GM21619 (cell line): ENCODE results near the gene CREB5.

Experiments used
- ATAC-seq: cut with Tn5 transposase; IDR thresholded peaks from one replicate; pipeline ENCODE4 v1.9.1; 2021; ENCODE audit not compliant: unreplicated experiment

The CREB5 gene

DNA sequence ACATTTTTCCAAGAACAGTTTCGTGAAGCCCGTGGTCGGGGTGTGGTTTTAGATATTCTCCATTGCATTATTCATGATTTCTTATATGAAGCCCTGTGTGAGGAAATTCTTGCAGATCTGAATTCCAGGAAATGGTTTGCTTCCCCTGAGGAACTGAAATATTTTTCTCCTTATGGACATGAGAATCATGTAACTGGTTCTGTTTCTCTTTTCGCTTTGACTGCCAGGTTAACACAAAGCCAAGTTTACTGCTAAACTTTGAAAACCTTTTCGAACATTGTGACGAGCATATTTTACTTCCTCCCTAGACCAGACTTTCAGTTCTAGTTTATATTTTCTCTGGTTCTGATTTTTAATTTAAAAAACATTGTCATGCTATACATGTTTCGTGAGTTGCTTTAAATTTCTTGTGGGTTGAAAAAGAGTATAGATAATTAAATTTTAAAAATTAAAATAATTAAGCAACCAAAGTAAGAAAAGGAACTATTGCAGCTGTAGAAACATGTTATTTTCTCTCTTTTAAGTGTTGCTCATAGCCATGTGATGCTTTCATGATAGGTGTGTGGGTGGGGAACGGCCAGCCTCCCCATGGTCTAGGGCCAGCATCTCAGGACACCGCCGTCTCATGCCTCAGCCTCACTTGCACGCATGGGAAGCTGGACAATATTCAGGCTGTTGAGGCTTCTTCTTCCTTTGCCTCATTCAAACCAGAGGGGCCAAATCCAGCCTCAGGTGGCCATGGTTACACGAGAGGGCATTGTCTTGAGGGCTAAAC lies 97.1 kb downstream of the CREB5 start:
- peak; percentile 81 for ATAC-seq

DNA sequence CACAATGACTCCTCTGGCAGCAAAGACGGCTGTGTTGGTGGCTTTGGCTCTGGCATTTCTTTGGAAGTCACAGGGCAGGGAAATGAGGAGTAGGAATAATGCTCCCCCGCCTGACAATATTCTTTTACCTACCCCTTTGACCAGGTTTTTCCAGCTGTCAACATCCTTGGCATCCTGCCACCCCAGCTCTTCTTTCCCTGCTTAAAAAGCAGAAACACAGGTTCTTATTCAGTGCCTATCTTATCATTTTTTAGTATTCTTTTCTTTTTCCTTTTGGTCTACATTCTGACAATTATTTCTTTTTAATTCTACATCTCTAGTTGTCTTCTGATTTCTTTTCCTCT lies 97.7 kb downstream of the CREB5 start:
- no peak for ATAC-seq

DNA sequence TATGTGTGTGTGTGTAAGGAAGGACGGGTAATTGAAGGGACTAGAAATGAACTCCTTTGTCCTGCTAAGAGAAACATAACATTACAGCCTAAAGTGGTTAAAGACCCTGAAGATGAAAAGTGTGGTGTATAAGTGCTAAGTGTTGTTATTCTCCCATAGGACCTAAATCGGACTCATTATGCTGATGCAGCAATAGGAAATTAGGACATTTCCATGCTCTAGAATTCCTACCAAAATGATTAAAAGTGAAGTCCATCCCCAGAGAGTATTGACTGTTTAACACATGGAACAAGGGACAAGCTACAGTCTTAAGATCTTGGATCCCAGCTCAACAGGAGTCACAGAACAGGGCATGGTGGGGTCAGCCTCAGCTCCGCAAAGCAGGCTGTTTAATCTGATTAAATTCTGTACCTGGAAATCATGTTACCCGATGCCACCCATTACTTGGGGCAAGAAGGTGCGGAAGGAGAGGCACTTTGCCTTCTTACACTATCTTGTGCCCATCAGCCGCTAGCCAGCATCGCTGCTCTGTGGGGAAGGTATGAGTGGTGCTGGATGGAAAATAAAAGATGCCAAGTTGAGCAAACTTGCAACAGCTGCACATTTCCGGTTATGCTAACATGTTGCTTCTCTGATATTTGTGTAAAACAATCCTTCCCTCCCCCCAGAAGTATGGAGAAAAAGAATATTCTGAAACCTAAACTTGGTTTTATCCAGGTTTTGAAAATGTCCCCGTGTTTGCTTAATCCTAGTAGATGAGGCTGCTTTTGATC lies 100.5 kb downstream of the CREB5 start:
- ATAC-seq = no peak

DNA sequence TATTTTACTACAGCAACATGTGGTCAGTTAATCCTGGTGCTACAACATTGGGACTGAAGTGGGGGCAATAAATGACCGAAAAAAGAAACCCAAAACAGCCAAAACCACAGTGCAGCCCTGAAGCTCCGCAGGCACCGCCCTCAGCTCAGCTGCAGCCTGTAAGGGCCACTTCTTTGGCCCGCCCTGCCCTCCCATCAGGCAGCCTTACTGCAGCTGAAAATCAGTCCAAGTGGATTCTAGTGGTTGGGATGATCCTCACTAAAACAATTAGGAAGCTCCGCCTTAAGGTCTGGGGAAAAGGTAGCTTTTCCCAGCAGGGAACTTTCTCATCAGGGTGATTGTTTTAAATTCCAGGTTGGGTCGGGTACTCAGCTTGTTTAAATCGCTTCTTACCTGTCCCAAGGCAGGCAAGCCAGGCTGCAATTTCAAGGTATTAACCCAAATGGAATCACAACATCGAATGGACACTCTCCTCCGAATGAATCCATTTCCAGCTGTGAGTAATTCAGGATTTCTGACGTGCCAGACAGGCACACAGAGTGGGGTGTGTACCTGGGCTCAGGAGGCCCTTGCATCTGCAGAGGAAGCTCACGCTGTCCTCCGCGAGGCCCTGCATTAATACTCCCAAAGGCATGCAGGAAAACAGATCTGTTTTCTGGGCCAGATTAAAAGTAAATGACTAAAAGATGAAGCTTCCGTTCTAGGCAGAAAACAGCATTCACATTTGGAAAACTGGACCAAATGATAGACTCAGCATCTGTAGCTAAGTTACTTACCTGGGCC lies 104.3 kb downstream of the CREB5 start:
- ATAC-seq = no peak

DNA sequence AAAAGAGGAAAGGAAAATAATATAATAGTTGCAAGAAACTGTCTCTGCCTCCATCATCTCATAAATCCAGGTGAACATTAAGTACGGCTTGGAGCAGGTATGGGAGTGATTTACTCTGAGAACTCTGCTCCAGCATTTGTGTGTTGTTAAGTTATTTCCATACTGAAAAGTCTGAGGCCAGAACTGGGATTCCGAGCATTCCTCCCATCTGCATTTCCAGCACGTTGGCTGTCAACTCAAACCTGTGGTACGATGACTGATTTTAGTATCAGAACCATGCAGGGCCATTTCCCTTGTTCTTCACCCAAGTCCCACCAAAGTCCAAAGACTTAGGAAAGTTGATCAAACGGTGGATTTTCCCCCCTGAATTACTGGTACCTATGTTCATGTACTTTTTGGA lies 104.9 kb downstream of the CREB5 start:
- no peak for ATAC-seq

DNA sequence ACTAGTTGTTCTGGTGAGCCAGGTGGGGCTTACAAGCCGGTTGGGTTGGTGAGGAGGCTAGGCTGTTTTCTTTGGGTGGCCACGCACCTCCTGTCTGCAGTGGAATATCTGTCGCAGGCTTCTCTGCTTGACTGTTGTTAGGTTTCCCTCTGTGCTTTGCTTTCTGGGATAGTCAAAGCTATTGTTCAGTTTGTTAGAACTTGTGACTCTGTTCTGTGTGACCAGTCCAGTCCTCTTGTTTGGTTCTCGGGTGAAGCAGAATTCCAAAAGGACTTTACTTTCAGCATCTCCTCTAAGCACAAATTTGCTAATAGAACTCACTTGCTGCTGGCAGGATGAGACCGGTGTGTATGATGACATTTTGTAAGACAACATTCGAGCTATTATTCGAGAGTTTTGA lies 105.3 kb downstream of the CREB5 start:
- ATAC-seq = no peak

DNA sequence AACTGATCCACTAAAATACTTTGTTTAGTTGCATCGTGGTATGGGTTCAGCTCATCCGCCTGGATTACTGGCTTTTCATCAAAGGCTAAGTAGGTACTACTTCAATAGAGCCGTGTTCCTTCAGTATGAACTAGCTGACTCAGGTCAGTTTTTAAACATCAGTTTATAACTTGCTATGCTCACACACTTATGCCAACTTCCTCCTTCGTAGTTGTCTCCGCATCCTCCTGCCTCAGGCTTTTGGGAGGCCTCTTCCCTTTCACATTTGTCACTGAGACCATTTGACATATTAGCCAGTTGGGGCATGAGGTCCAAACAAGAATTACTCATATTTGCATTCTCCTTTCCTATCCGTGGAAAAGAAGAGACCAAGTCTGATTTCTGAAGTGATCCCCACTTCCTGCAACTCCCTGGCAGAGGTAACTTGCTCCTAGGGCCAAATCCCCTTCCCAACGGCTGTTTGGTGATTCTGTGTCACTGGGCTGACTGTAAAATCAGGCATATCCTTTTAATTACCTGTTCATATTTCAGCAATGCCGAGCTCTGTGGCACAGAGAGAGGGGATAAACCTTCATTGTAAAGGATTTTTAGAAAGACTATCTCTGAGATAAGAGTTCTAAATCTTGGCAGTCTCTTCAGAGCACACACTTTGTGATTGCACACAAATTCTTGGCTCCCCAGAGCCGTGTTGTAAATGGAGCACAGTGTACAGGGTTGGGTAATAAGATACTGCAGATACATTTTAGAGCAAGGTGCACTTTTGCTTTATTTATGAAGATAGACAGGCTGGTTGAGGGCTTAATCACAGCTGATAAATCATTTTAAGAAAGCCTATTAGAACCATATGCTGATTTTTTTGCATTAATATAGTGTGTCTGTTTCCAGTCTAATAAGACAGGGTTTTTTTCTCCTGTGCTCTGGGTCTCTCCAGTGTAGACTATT lies 108.0 kb downstream of the CREB5 start:
- ATAC-seq = no peak

DNA sequence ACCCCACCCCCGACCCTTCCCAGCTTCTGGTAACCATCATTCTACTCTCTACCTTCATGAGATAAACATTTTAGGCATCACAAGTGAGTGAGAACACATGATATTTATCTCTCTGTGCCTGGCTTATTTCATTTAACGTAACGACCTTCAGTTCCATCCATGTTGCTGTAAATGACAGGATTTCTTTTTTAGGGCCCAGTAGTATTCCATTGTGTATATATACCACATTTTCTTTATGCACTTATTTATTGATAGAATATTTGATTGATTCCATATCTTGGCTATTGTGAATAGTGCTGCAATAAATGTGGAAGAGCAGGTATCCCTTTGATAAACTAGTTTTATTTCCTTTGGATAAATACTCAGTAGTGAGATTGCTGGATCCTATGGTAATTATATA lies 112.7 kb downstream of the CREB5 start:
- no peak for ATAC-seq

DNA sequence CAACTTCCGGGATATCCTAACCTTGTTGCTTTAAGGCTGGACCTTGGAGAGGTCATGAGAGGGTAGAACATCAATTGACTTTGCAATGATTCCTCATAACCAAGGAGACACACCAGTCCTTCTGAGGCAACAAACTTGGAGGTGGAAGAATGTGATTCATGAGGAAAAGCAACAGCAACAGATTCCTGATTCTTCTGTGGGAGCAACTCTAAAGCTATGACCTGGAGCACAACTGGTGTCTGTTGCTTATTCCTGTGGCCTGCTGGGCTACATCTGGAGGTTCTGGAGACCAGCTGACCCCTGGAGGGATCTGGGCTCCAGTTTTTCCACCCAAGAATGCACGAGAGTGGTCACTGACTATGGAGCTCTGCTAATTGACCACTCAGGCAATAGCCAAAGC lies 116.6 kb downstream of the CREB5 start:
- no peak for ATAC-seq

DNA sequence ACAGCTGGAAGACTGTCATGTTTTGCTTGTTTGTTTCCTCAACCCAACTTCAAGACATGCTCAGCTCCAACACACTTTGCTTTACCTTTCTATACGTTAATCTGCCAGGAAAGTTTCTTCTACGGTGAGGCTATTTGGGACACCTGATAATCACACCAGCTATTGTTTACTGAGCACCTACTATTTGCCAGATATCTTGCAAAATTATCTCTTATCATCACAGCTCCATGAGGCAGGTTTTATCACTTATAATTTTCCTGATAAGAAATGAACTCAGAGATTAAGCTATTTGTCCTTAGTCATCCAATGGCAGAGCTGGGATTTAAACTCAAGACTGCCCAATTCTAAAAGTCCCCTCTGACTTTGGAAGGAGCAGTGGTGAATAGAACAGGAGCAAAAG lies 117.4 kb downstream of the CREB5 start:
- ATAC-seq = no peak

DNA sequence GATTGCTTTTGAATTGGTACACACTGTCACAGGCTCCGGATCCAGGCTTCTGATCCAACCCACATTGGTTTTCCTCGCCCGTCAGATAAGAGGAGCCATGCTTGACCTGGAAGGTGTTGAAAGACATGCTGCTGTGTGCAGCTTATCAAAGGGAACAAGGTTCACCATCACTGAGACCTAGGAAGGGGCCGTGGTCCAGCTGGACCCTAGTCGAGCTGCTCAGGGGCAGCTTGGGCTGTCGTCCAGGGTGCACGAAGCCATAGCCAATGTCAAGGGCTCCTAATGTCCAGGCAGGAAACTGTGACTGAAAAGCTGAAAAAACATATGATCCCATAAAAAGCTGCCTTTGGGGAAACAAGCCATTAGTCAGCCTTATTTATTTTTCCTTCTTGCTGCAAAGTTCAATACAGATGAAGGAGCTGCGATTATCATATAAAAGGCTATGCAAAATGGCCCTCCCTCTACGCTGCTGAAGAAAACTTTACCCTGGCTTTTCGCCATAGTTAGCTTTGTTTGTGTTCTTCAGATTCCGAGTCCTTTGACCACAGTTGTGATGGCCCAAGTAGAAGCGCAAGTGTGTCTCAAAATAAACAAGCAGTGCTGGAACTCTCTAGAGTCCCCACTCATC lies 118.0 kb downstream of the CREB5 start:
- ATAC-seq = no peak

DNA sequence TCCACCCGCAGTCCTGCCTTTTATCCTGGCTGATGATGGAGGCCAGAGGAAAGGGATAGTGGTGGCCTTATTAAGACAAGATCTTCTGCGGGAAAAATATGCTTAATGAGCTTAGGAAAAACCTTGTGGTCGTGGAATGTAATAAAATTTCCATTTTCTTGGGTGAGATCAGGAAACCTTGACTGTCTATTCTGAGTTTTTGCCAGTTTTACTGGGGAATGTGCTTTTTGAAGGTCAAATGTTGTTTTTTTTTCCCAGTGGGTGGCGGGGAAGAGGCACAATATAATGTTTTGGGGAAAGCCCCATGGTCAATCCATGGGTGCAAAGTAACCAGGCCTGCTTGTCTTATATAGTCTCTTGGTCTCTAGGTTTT lies 118.5 kb downstream of the CREB5 start:
- no peak for ATAC-seq

DNA sequence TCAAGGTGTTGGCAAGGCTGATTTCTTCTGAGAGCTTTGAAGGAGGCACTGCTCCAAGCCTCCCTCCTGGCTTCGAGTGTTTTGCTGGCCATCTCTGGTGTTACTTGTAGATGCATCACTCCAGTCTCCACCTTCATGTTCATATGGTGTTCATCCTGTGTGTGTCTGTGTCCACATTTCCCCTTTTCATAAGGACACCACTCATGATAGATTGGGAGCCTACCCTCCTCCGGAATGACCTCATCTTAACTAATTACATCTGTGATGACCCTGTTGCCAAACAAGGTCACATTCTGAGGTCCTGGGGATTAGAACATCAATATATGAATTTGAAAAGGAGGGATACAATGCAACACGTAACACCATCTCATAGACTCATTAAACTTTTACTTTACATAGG lies 119.0 kb downstream of the CREB5 start:
- no peak for ATAC-seq

DNA sequence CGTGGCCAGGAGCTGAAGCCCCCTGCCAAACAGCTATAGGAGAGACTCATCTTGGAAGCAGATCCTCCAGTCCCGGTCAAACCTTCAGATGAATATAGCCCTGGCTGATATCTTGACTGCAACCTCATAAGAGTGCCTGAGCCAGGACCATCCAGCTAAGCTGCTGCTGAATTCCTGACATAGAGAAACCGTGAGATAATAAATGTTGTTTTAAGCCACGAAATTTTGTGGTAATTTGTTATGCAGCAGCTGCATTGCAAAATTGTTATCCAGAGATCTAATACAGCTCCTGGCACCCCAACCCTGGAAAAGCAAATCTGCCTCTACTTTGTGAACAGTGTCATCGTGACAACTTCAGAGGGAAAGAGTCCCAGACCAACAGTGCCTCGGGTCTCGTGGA lies 119.9 kb downstream of the CREB5 start:
- ATAC-seq = no peak

DNA sequence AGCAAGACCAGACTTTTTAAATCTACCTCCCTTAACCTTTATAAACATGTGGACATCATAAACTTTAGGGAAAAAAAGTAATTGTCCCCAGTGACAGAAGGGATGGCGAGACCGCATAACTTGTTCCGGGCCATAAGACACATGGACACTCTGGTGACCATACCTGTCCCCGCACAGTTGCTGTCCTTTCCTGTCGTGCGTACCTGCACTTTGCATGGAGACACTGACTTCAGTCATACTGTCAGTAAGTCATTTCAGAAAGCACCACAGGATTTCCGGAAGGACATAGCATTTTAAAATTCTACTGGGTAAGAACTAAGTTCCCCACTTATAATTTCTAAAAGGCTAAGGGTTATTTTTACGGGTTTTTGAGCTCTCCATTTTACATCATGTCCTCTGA lies 120.9 kb downstream of the CREB5 start:
- ATAC-seq = no peak

DNA sequence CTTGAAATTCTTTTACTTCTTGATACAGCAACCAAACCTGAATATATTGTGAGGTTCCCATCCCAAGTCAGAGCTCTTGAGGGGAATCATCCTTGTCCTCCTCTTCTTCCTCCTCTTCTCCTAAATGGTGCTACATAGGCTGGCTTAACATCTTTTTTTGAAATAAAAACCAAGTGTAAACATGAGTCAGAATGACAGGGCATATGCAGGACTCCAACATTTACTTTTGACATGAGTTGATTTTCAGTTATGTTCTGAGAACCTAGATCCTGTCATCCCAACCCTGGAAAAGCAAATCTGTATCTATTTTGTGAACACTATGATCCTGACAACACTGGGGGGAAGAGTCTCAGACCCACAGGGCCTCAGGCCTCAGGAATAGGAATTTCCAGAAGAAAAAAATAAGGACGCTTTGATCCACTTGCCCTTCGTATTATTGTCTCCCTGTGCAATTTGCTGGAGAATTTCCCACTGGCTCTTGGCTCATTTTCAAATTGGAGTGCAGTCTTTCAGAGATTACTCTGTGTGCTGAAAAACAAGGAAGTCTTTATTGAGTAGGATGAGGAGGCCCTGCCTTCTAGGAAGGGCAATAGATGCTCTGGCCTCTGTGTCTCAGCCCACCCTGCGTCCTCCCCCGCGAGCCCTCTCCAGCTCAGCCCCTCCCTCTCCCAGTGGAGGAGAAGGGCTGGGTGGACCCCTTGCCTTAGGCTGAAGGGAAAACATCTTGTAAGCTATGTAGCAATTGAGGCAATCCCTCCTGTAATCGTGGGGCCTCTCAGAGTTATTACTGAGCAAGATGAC lies 121.6 kb downstream of the CREB5 start:
- ATAC-seq = no peak

DNA sequence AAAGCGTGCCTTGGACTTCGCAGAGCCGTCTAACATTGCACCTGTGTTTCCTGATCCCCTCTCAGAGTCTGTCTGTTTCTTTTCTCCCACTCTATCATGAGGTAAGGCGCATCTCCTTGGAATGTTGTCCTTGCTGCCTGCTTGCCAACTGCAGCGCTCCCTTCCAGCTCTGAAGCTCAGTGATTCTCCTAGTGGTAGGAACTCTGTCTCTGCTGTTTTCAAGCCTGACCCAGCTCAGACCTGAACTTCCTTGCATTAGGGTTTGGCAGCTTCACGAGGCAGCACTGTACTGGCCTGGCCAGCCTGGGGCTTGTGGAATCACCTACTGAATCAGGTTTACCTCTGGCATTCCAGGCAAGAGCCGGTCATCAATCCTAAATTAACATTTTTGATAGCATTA lies 123.9 kb downstream of the CREB5 start:
- no peak for ATAC-seq

DNA sequence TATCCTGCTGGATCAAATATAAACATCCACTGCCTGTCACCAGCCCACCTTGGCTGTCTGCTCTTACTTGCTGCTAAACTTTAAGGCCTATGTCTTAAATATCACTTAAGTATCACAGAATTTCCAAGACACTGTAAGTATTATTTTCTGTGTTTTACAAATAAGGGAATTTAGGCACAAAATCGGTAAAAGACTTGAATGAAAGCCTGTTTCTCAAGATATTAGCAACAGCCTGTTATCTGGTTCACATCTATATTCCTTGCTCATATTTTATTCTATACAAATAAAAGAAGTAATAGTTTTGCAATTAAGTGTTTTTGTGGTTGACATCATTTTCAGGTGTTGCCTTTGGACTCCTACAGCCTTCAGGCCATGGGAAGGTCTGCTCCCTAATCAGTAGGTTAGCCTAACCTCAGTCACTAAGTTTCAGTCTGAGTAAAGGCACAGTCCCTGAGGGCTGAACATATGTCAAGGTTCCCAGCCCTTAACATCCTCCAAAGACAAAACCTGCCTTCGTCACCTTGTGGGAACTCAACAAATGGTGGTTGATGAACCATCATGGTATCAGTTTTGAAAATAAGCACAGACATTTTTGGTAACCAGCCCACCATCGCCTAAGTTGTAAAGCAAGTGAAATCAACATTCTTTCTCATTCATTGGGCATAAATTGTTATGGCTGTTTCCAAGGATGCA lies 127.1 kb downstream of the CREB5 start:
- ATAC-seq = peak; percentile 99

DNA sequence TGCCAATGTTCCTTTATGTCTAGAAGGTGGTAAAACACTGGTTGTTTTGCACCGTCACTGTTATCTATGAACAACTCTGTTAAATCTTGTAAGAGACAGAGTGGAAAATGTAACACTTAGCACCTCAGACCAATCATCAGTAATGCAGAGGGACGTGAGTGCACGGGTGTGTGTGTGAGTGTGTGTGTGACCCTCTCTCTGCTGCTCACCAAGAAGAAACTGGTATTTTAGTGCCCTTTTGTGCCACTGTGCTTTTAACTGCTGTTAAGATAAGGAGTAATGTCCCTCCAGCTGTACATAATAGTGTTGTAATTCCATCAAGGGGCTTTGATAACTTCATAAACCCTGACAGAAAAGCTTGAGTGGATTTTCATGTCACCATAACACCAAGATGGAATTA lies 130.1 kb downstream of the CREB5 start:
- ATAC-seq = no peak
